HEK293T (cell line): ENCODE data around the gene ASPG.

ENCODE experiments used
- BHLHE40 ChIP-seq: fragments of 450-650 bp; IDR thresholded peaks from 2 replicates; pipeline ENCODE4 v1.6.1; 2016; ENCODE audit warnings: mild to moderate bottlenecking, moderate library complexity, borderline replicate concordance
- ELF4 ChIP-seq: fragments of 450-650 bp; IDR thresholded peaks from 2 replicates; pipeline ENCODE4 v1.6.1; 2017; ENCODE audit warnings: antibody characterized with exemption
- FOXA1 ChIP-seq: fragments of 450-650 bp; IDR thresholded peaks from 2 replicates; pipeline ENCODE4 v1.6.1; 2016; ENCODE audit warnings: mild to moderate bottlenecking
- FOXK2 ChIP-seq: fragments of 450-650 bp; IDR thresholded peaks from 2 replicates; pipeline ENCODE4 v1.6.1; 2016; ENCODE audit warnings: mild to moderate bottlenecking
- FOXM1 ChIP-seq: fragments of 450-650 bp; IDR thresholded peaks from 2 replicates; pipeline ENCODE4 v1.6.1; 2017; ENCODE audit warnings: mild to moderate bottlenecking, borderline replicate concordance
- HDGF ChIP-seq: fragments of 450-650 bp; IDR thresholded peaks from 2 replicates; pipeline ENCODE4 v1.6.1; 2017; ENCODE audit warnings: antibody characterized with exemption, borderline replicate concordance
- LEF1 ChIP-seq: fragments of 450-650 bp; IDR thresholded peaks from 2 replicates; pipeline ENCODE4 v1.6.1; 2017; ENCODE audit warnings: mild to moderate bottlenecking, borderline replicate concordance
- NFRKB ChIP-seq: fragments of 450-650 bp; IDR thresholded peaks from 2 replicates; pipeline ENCODE4 v1.6.1; 2016; ENCODE audit warnings: mild to moderate bottlenecking, moderate library complexity
- SP1 ChIP-seq: fragments of 450-650 bp; IDR thresholded peaks from 2 replicates; pipeline ENCODE4 v1.6.1; 2017
- SUZ12 ChIP-seq: fragments of 450-650 bp; IDR thresholded peaks from 2 replicates; pipeline ENCODE4 v1.6.1; 2016; ENCODE audit warnings: mild to moderate bottlenecking
- ZNF384 ChIP-seq: fragments of 450-650 bp; IDR thresholded peaks from 2 replicates; pipeline ENCODE4 v1.6.1; 2016

DNA sequence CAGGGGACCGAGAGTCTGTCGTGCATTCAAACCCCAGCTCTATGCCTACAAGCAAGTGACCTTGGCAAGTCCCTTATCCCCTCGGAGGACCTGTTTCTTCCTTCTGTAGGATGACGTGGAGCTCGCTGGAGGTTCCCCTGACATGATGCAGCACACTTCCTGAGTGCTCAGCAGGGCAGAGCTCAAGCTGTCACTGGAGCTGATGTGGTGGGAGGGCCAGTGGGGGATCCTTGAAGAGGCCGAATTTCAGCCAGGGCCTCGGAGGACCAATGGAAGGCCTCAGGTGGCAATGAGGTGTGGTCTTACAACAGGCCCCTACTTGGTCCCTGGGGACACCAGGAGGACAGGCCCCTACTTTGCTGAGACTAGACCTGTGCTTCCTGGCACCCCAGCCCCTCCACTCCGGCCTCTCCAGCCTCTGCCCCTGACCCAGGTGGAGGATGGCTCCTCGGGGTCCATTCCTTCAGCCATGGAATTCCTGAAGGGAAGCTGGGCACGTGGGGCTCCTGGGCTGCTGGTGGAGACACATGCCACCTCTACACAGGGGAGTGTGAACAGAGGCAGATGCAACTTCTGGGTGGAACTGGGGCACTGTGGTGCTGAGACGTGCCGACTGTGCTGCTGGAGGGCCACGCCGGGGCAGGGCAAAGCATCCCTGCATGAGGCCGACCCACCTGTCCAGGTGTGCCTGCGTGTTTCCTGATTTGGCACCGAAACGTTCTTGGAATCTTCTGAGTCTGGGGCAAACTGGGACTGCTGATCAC lies 34.2 kb downstream of the ASPG start:
- no peak for TF ChIP-seq SP1
- TF ChIP-seq BHLHE40 = no peak
- TF ChIP-seq SUZ12 = no peak
- TF ChIP-seq HDGF = no peak
- no peak for TF ChIP-seq ELF4
- no peak for TF ChIP-seq ZNF384
- no peak for TF ChIP-seq FOXK2
- TF ChIP-seq FOXA1 = no peak
- TF ChIP-seq LEF1 = no peak
- TF ChIP-seq NFRKB = no peak
- no peak for TF ChIP-seq FOXM1
